Astrocyte of the spinal cord (primary cell): ENCODE results near the gene RABGAP1L.
"Not testable (repeated sequence)": the region's sequence is repeated elsewhere in the genome, so short reads cannot be mapped to it uniquely, and the experiment has no call there.

ENCODE experiments used
- DNase-seq: peaks from one replicate; pipeline ENCODE4 v3.0.0; 2011; ENCODE audit warnings: low read depth, low spot score
- H3K4me3 ChIP-seq: 2 replicates; pipeline ENCODE4 v1.5.1; 2011; ENCODE audit warnings: low read depth, mild to moderate bottlenecking, low read length, moderate library complexity
- CTCF ChIP-seq: IDR thresholded peaks from 2 replicates; pipeline ENCODE4 v1.5.1; 2012; ENCODE audit warnings: low read depth, mild to moderate bottlenecking, low read length, inconsistent platforms
- in situ Hi-C: cut with HindIII; loops from 2 replicates; pipeline ENCODE4 v1.10.0; 2017; ENCODE audit warnings: low sequenced_read_pairs

Gene RABGAP1L

DNA sequence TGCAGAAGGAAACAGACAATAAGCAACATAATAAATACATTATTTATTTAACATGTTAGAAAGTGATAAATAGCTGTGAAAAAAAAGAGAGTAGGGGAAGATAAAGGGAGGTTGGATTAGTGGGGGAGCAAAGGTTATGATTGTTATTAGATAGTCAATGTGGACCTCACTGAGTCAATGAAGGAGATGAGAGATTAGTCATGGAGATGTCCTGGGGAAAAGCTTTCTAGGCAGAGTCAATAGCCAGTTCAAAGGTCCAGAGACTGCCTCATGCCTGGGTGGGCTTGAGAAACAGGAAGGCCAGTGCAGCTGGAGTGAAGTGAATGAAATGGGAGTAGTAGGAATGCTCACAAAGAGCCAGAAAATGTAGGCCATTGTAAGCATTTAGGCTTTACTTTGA, 653.3 kb downstream of the RABGAP1L start:
- DNase-seq = no peak
- in situ Hi-C loops = no loop called here
- no peak for TF ChIP-seq CTCF
- no peak overlapping the region for H3K4me3 ChIP-seq

DNA sequence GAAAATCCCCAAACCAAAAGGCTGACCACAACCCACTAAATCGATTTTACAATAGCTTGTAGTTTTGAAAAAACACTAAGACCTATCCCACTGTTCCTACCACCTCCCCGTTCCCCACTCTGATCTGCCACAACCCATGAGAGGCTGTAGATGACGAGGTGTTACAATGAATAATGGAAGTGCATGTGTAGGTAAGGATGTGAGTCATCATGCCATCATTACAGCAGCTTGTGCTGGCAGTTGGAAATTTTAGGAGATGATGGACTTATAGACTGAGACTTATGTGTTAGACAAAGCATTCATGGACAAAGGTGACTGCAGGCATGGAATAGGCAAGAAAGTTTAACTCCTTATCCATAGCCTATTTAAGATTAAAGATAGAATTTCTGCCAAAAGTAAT, 655.7 kb downstream of the RABGAP1L start:
- DNase-seq = peak; percentile 48
- in situ Hi-C loops = no loop called here
- TF ChIP-seq CTCF = no peak
- H3K4me3 ChIP-seq = no peak overlapping the region

DNA sequence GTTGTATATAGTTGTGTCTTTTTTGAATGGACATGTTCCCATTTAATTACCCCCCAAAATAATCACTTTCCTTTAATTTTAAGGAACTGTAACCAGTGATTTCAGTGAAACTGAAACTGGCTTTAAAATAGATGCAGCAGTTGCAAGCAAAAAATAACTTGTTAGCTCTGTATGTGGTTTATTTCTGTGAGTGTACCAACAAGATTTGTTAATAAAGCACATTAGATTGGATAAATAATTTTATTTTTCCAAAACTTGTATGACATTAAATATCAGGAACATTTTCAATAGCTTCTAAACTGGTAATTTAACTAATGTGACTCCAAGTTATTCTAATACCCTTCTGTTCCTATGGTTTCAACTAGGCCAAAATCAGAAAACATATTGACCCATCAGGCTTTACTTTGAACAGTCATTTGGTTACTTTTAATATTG, 656.2 kb downstream of the RABGAP1L start:
- TF ChIP-seq CTCF = no peak
- H3K4me3 ChIP-seq = no peak overlapping the region
- no peak for DNase-seq
- in situ Hi-C loops = no loop called here

DNA sequence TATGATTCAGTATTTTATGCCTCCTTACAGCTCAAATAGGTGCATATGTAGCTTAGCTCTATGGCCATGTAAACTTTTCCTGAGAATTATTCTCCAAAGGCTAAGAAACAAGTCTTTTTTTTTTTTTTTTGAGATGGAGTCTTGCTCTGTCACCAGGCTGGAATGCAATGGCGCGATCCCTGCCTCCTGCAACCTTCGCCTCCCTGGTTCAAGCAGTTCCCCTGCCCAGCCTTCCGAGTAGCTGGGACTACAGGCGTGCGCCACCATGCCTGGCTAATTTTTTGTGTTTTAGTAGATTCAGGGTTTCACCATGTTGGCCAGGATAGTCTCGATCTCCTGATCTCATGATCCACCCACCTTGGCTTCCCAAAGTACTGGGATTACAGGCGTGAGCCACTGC, 657.3 kb downstream of the RABGAP1L start:
- in situ Hi-C loops, H3K4me3 ChIP-seq, DNase-seq: not testable (repeated sequence)

DNA sequence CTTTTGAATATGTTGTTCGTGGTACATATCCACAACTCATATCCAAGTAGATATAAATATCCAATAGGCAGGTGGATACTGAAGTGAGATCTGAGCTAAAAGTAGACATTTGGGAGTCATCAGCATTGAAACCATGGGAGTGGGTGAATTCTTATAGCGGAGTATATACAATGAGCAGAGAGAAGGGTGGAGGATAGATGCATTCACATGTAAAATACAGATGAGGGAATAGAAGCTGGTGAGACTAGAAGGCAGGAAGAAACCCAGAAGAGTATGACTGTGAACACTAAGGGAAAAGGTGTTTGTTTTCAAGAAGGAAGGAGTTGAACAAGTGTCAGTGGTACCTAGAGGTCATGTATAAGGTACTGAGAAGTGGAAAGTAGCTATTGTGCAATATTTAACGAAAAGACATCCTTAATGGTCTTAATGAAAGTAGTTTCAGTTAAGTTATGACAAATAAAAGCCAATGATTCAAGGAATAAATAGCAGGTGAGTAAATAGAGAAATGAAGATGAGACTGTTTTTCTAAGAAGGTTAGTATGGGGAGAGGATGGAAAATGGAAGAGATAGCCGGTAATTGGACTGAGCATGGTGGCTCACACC, 658.8 kb downstream of the RABGAP1L start:
- in situ Hi-C loops = no loop called here
- H3K4me3 ChIP-seq = no peak overlapping the region
- no peak for DNase-seq
- TF ChIP-seq CTCF = no peak

DNA sequence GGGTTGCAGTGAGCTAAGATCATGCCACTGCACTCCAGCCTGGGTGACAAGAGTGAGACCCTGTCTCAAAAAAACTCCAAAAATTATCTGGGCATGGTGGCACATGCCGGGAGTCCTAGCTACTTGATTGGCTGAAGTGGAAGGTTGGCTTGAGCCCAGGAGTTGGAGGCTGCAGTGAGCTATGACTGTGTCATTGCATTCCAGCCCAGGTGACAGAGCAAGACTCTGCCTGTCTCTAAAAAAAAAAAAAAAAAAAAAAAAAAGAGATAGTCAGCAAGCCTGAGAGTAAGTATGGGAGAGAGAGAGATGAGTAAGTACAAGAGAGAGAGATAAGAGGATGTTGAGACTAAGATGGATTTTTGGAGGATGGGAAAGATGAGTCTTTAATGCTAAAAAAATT, 659.6 kb downstream of the RABGAP1L start:
- no peak for TF ChIP-seq CTCF
- H3K4me3 ChIP-seq = no peak overlapping the region
- DNase-seq = no peak
- in situ Hi-C loops = no loop called here

GRCh38 chr1:174819596-174819995, 660.3 kb downstream of the RABGAP1L start:
- DNase-seq = no peak
- H3K4me3 ChIP-seq = no peak overlapping the region
- no peak for TF ChIP-seq CTCF
- in situ Hi-C loops = no loop called here
